ENCODE measurements around the gene MRPL2. TPM values are rescaled to one million over a fixed set of nuclear protein-coding genes. Genes with fewer than 3 reads are reported as not detected.

The MRPL2 gene
- total RNA-seq: 15.3 and 16.6 TPM in 2 replicates

GRCh38 chr6:43059168-43060033 is at the start of gene MRPL2, which contains the start of gene KLC4:
TSS of gene MRPL2 (minus strand) at chr6:43059434. CDS start at chr6:43059381, 53 bp downstream.
TSS of gene KLC4 (plus strand) at chr6:43059631. CDS start at chr6:43061336, 1,705 bp downstream.

GRCh38 chr6:43075670-43076463 is 16.6 kb upstream of the MRPL2 start, which contains the start of gene PTK7:
TSS of gene PTK7 (plus strand) at chr6:43076314. CDS start at chr6:43076489, 175 bp downstream.

GRCh38 chr6:43053545-43054205 is 5.6 kb downstream of the MRPL2 start, which contains the start of gene CUL7:
TSS of gene CUL7 (minus strand) at chr6:43053851. CDS start at chr6:43052788, 1,063 bp downstream.

GRCh38 chr6:43021270-43022047 is 37.8 kb downstream of the MRPL2 start, which contains the start of gene RRP36:
TSS of gene RRP36 (plus strand) at chr6:43021623. CDS start at chr6:43021655, 32 bp downstream.

GRCh38 chr6:43013843-43014433 is 45.3 kb downstream of the MRPL2 start, which contains the start of the genes KLHDC3 and MEA1:
TSS of gene KLHDC3 (plus strand) at chr6:43014249. CDS start at chr6:43017193, 2,944 bp downstream.
TSS of gene MEA1 (minus strand) at chr6:43013946. CDS start at chr6:43013813, 133 bp downstream.

Other genes with a start within 250 kb of the MRPL2 start
- 78.2 and 79.4 TPM in 2 replicates for gene RPL7L1, start 179.8 kb downstream of the MRPL2 start, total RNA-seq
- 0.12 TPM in 1 of 2 replicates, not detected in the other for gene PTCRA, start 143.4 kb downstream of the MRPL2 start, total RNA-seq
- gene CNPY3, start 130.0 kb downstream of the MRPL2 start, total RNA-seq: 25.8 and 31.8 TPM in 2 replicates
- 0.19 TPM in 1 of 2 replicates, not detected in the other for gene GNMT, start 98.7 kb downstream of the MRPL2 start, total RNA-seq
- 24.0 and 35.3 TPM in 2 replicates for gene PEX6, start 80.3 kb downstream of the MRPL2 start, total RNA-seq
- gene PPP2R5D, start 74.9 kb downstream of the MRPL2 start, total RNA-seq: 37.7 and 40.0 TPM in 2 replicates
- gene MEA1, start 45.5 kb downstream of the MRPL2 start, total RNA-seq: 81.7 and 91.8 TPM in 2 replicates
- 78.5 and 82.6 TPM in 2 replicates for gene KLHDC3, start 45.2 kb downstream of the MRPL2 start, total RNA-seq
- 100.0 and 110 TPM in 2 replicates for gene RRP36, start 37.8 kb downstream of the MRPL2 start, total RNA-seq
- 28.1 and 36.9 TPM in 2 replicates for gene CUL7, start 5.6 kb downstream of the MRPL2 start, total RNA-seq
- gene KLC4, start 197 bp upstream of the MRPL2 start, total RNA-seq: 11.4 and 15.2 TPM in 2 replicates
- gene PTK7, start 16.9 kb upstream of the MRPL2 start, total RNA-seq: 13.2 and 13.7 TPM in 2 replicates
- gene SRF, start 111.8 kb upstream of the MRPL2 start, total RNA-seq: 14.5 and 15.7 TPM in 2 replicates
- 21.3 and 23.7 TPM in 2 replicates for gene CUL9, start 122.8 kb upstream of the MRPL2 start, total RNA-seq
- 42.3 and 45.3 TPM in 2 replicates for gene DNPH1, start 170.0 kb upstream of the MRPL2 start, total RNA-seq
- gene TTBK1, start 184.0 kb upstream of the MRPL2 start, total RNA-seq: under 0.01 TPM in 2 replicates
- not detected in 2 replicates for gene SLC22A7, start 238.8 kb upstream of the MRPL2 start, total RNA-seq
- gene CRIP3, start 249.4 kb upstream of the MRPL2 start, total RNA-seq: 0.13 and 0.19 TPM in 2 replicates

Data from aortic smooth muscle cell (primary cell).